ENCODE results near the gene KDM4D.

Gene KDM4D

DNA sequence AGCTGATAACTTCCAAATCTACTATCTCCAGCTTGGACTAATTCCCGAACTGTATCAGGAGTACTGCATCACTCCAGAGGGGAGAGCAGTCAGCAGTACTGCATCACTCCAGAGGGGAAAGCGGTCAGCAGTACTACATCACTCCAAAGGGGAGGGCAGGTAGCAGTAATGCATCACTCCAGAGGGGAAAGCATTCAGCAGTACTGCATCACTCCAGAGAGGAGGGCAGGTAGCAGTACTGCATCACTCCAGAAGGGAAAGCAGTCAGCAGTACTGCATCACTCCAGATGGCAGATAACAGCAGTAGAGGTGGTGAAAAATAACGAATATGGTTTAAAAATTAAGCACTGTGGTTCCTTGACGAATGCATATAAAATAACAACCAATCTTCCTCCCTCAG is 8.6 kb upstream of the KDM4D start:
- Histone ChIP-seq H3K4me3 (ENCODE audit: low read depth, low read length) (no peak overlapping the region), H3K79me2 (no peaks in the 10 kb centered on the region), H3K9ac (no peak overlapping the region), H3K27ac (no peak overlapping the region), H3K27me3 (ENCODE audit: control insufficient read depth, insufficient read depth, low read length) (no peaks in the 10 kb centered on the region), H3K4me2 (ENCODE audit: low read length) (no peak overlapping the region), H2AFZ (no peak overlapping the region), H3K4me1 (no peaks in the 10 kb centered on the region), H3K9me3 (ENCODE audit: control insufficient read depth, low read length) (no peaks in the 10 kb centered on the region), H3K36me3 (ENCODE audit: control insufficient read depth, insufficient read depth, low read length) (no peaks in the 10 kb centered on the region)
- TF ChIP-seq, protein P1, sequence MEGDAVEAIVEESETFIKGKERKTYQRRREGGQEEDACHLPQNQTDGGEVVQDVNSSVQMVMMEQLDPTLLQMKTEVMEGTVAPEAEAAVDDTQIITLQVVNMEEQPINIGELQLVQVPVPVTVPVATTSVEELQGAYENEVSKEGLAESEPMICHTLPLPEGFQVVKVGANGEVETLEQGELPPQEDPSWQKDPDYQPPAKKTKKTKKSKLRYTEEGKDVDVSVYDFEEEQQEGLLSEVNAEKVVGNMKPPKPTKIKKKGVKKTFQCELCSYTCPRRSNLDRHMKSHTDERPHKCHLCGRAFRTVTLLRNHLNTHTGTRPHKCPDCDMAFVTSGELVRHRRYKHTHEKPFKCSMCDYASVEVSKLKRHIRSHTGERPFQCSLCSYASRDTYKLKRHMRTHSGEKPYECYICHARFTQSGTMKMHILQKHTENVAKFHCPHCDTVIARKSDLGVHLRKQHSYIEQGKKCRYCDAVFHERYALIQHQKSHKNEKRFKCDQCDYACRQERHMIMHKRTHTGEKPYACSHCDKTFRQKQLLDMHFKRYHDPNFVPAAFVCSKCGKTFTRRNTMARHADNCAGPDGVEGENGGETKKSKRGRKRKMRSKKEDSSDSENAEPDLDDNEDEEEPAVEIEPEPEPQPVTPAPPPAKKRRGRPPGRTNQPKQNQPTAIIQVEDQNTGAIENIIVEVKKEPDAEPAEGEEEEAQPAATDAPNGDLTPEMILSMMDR (IDR thresholded peaks at IDR 0.05): no peak

DNA sequence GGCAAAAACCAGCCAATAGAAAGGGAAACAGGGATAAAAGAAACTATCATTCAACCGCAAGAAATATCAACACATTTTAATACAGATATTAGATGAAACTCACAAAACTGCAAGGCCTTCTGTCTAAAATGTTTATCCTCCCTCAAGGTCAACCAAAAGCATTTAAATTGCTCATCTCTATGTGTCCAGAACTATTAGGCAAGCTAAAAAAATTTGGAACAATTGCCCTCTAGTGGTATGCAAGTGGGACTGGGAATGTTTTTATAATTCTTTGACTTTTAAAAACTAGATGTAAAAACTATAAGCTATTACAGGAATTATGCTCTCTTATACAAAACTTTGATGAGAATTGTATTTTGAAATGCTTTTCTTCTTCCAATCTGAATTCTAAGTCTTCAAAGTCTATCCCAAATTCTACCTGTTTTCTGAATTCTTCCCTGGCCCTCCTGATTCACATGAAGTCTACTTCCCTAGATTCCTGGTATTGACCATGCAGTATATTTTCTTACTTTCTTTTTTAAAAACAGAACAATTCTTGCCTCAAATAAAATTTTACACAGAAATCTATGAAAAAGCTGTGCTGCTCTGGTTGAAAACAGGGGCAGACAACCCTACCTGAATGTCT is 5.1 kb upstream of the KDM4D start:
- no peaks in the 10 kb centered on the region for H3K9me3 ChIP-seq (ENCODE audit: control insufficient read depth, low read length)
- no peak overlapping the region for H3K4me2 ChIP-seq (ENCODE audit: low read length)
- H3K27ac ChIP-seq: no peak overlapping the region
- H2AFZ ChIP-seq: no peak overlapping the region
- H3K79me2 ChIP-seq: peaks cover 4% of the 10 kb centered on the region
- no peak overlapping the region for H3K4me3 ChIP-seq (ENCODE audit: low read depth, low read length)
- no peak overlapping the region for H3K9ac ChIP-seq
- no peaks in the 10 kb centered on the region for H3K27me3 ChIP-seq (ENCODE audit: control insufficient read depth, insufficient read depth, low read length)
- no peaks in the 10 kb centered on the region for H3K36me3 ChIP-seq (ENCODE audit: control insufficient read depth, insufficient read depth, low read length)
- TF ChIP-seq, protein P1 (IDR thresholded peaks at IDR 0.05): peak; percentile 30
- H3K4me1 ChIP-seq: no peaks in the 10 kb centered on the region

DNA sequence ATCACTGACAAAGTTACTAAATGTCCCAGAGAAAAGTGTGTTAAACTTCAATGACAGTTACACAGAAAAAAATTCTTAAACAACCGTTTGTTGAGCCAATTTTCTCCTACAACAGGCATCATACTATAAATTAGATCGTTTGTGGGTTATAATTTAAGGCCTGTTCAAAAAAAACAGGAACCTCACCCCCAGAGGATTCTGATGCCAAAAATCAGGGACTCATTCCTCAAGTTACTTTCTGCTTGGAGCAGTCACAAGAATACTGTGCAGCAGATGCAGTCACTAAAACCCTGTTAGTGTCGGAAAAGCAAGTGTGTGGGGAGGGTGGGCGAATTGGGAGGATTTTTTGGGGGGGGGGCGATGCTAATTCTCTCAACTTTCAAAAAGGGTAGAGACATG is 810 bp upstream of the KDM4D start:
- Histone ChIP-seq H3K4me3 (ENCODE audit: low read depth, low read length) (peak overlapping the region; percentile 73), H2AFZ (peak overlapping the region; percentile 94), H3K9ac (peak overlapping the region; percentile 53), H3K27ac (no peak overlapping the region), H3K27me3 (ENCODE audit: control insufficient read depth, insufficient read depth, low read length) (no peaks in the 10 kb centered on the region), H3K4me1 (no peaks in the 10 kb centered on the region), H3K79me2 (peaks cover 4% of the 10 kb centered on the region), H3K9me3 (ENCODE audit: control insufficient read depth, low read length) (no peaks in the 10 kb centered on the region), H3K36me3 (ENCODE audit: control insufficient read depth, insufficient read depth, low read length) (no peaks in the 10 kb centered on the region), H3K4me2 (ENCODE audit: low read length) (peak overlapping the region; percentile 66)
- TF ChIP-seq, protein P1 (IDR thresholded peaks at IDR 0.05): no peak

DNA sequence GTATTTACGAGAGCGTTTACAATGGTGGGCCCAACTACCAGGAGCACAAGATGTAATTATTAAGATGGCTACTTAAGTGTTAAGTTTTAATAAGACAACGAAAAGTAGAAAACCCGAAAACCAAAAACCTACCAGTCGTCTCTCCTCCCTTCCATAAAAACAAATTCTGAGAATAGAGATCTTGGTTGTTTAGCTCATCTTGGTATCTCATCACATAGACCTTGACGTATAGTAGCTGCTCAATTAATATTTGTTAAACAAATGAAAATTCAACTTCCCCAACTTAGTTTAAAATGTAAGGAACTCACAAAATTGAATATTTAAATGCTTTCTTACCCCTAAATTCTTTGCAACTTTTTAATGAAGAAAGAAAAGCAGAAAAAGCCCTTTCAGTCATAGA is 669 bp downstream of the KDM4D start:
- peak overlapping the region; percentile 83 for H3K4me2 ChIP-seq (ENCODE audit: low read length)
- peak overlapping the region; percentile 73 for H3K4me3 ChIP-seq (ENCODE audit: low read depth, low read length)
- H3K9ac ChIP-seq: no peak overlapping the region
- H3K36me3 ChIP-seq (ENCODE audit: control insufficient read depth, insufficient read depth, low read length): no peaks in the 10 kb centered on the region
- peaks cover 4% of the 10 kb centered on the region for H3K79me2 ChIP-seq
- H3K27me3 ChIP-seq (ENCODE audit: control insufficient read depth, insufficient read depth, low read length): no peaks in the 10 kb centered on the region
- H3K4me1 ChIP-seq: no peaks in the 10 kb centered on the region
- no peak overlapping the region for H3K27ac ChIP-seq
- peak overlapping the region; percentile 94 for H2AFZ ChIP-seq
- TF ChIP-seq, protein P1 (IDR thresholded peaks at IDR 0.05): no peak
- no peaks in the 10 kb centered on the region for H3K9me3 ChIP-seq (ENCODE audit: control insufficient read depth, low read length)

DNA sequence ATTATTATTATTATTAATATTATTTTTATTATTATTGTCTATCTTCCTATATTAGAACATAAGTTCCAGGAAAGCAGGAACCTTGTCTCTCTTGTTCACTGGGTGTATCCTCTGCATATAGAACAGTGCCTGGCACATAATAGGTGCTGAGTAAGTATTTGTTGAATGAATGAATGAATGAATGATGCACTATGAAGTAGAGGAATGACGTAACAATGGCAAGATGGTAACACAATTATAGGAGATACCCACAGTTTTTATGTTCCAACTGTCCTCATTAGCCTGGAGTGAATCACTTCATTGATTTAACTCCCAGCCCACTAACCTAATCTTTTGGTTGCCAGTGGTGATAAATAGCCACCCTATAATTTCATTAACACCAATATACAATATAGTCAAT is 2.1 kb downstream of the KDM4D start:
- no peaks in the 10 kb centered on the region for H3K27me3 ChIP-seq (ENCODE audit: control insufficient read depth, insufficient read depth, low read length)
- no peak overlapping the region for H3K4me2 ChIP-seq (ENCODE audit: low read length)
- H3K36me3 ChIP-seq (ENCODE audit: control insufficient read depth, insufficient read depth, low read length): no peaks in the 10 kb centered on the region
- no peaks in the 10 kb centered on the region for H3K4me1 ChIP-seq
- no peak overlapping the region for H3K9ac ChIP-seq
- H3K27ac ChIP-seq: no peak overlapping the region
- H3K9me3 ChIP-seq (ENCODE audit: control insufficient read depth, low read length): no peaks in the 10 kb centered on the region
- no peak overlapping the region for H3K4me3 ChIP-seq (ENCODE audit: low read depth, low read length)
- H2AFZ ChIP-seq: no peak overlapping the region
- peaks cover 4% of the 10 kb centered on the region for H3K79me2 ChIP-seq
- TF ChIP-seq, protein P1 (IDR thresholded peaks at IDR 0.05): no peak
